Memory B cell (primary cell): ENCODE data around the gene NAPA.

Experiments used
- ATAC-seq: fragments of 150-1000 bp; cut with Tn5 transposase; 2 replicates; pipeline ENCODE4 v1.10.0; 2021; ENCODE audit warnings: low read depth, mild to moderate bottlenecking, moderate library complexity
- DNase-seq, 2 donors: peaks; one replicate each; pipeline ENCODE4 v3.0.0; 2022; ENCODE audit warnings: low spot score in 2 of 2
- H3K27ac Mint-ChIP-seq: one replicate; pipeline ENCODE4 v1.8.0; 2022; ENCODE audit warnings: mild to moderate bottlenecking, moderate library complexity, mixed read lengths
- H3K27me3 Mint-ChIP-seq: one replicate; pipeline ENCODE4 v1.8.0; 2022; ENCODE audit warnings: mixed read lengths
- H3K36me3 Mint-ChIP-seq: one replicate; pipeline ENCODE4 v1.8.0; 2022; ENCODE audit warnings: mild to moderate bottlenecking, mixed read lengths
- H3K4me1 Mint-ChIP-seq: one replicate; pipeline ENCODE4 v1.8.0; 2022; ENCODE audit warnings: mixed read lengths
- H3K4me3 Mint-ChIP-seq: one replicate; pipeline ENCODE4 v1.8.0; 2022; ENCODE audit warnings: mild to moderate bottlenecking, moderate library complexity, mixed read lengths
- H3K9me3 Mint-ChIP-seq: one replicate; pipeline ENCODE4 v1.8.0; 2022; ENCODE audit warnings: mixed read lengths

Gene NAPA

DNA sequence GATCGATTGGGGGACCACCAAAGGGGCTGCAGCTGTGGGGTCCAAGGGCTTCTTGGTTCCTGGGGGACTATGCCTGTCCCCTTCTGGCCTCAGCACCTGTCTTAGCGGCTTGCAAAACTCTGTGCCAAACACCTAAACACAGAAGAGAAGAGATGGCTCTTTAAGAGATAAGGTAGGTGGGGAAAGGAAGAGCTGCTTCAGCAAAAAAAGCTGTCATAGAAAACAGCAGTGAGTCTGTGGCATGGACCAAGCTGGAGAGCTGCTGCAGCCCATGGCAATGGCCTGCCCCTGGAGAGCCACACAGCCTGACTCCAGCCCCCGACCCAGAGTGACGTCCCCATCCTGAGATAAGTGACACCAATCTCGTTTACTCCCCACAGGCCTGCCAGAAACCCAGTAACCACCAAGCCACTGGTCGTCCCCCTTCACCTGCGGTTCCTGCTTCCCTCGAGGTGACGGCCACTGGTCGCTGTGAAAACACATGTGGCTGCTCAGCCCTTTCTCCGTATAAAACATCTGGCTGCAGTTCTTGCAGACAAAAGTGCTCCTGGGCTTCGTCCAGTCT lies 25.0 kb upstream of the NAPA start:
- no peak for DNase-seq
- H3K4me3 Mint-ChIP-seq, result no peak overlapping the region
- H3K4me1 Mint-ChIP-seq, result no peaks in the 10 kb centered on the region
- H3K27me3 Mint-ChIP-seq, result peaks cover 19% of the 10 kb centered on the region
- no peak for ATAC-seq
- no peaks in the 10 kb centered on the region for H3K9me3 Mint-ChIP-seq
- H3K36me3 Mint-ChIP-seq, result no peaks in the 10 kb centered on the region
- H3K27ac Mint-ChIP-seq, result no peak overlapping the region

DNA sequence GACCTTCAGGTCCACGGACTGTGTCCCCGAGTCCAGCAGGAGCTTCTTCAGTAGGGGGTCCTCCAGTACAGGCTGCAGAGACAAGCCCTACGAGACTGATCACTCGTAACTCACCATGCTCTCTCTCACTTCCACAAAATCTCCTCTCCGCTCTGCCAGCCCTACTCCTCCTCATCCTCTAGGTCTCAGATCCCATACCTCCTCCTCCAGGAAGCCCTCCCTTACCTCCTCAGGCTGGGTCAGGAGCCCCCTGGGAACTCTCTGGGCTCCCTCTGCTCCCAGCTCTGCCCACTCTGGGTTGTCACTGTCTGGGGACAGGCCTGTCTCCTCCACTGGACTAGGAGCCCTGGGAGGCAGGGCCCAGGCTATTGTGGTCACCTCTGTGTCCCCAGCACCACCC lies 23.9 kb upstream of the NAPA start:
- H3K27me3 Mint-ChIP-seq, result peaks cover 16% of the 10 kb centered on the region
- H3K4me3 Mint-ChIP-seq, result no peak overlapping the region
- H3K9me3 Mint-ChIP-seq, result no peaks in the 10 kb centered on the region
- no peaks in the 10 kb centered on the region for H3K36me3 Mint-ChIP-seq
- no peaks in the 10 kb centered on the region for H3K4me1 Mint-ChIP-seq
- DNase-seq (no peak), ATAC-seq (no peak)
- H3K27ac Mint-ChIP-seq, result no peak overlapping the region

GRCh38 chr19:47537493-47537892 lies 22.6 kb upstream of the NAPA start:
- no peaks in the 10 kb centered on the region for H3K36me3 Mint-ChIP-seq
- no peak overlapping the region for H3K4me3 Mint-ChIP-seq
- H3K27me3 Mint-ChIP-seq, result peaks cover 14% of the 10 kb centered on the region
- H3K9me3 Mint-ChIP-seq, result no peaks in the 10 kb centered on the region
- DNase-seq, result no peak
- no peak for ATAC-seq
- H3K27ac Mint-ChIP-seq, result no peak overlapping the region
- H3K4me1 Mint-ChIP-seq, result no peaks in the 10 kb centered on the region

DNA sequence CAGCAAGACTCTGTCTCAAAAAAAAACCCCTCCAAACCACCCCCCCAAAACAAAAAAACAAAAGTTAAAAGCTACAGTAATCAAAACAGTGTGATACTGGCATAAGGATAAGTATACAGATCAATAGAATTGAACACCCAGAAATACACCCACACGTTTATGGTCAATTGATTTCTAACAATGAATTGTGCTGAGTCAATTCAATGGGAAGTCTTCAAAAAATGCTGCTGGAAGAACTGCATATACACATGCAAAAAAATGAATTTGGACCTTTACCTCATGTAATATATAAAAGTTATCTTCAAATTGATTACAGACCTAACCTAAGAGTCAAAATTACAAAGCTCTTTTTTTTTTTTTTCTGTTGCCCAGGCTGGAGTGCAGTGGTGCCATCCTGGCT lies 19.8 kb upstream of the NAPA start:
- Mint-ChIP-seq H3K4me1 (no peaks in the 10 kb centered on the region), H3K4me3 (no peak overlapping the region), H3K9me3 (no peaks in the 10 kb centered on the region), H3K27ac (no peak overlapping the region), H3K36me3 (no peaks in the 10 kb centered on the region), H3K27me3 (peaks cover 8% of the 10 kb centered on the region)
- ATAC-seq (no peak), DNase-seq (no peak)

DNA sequence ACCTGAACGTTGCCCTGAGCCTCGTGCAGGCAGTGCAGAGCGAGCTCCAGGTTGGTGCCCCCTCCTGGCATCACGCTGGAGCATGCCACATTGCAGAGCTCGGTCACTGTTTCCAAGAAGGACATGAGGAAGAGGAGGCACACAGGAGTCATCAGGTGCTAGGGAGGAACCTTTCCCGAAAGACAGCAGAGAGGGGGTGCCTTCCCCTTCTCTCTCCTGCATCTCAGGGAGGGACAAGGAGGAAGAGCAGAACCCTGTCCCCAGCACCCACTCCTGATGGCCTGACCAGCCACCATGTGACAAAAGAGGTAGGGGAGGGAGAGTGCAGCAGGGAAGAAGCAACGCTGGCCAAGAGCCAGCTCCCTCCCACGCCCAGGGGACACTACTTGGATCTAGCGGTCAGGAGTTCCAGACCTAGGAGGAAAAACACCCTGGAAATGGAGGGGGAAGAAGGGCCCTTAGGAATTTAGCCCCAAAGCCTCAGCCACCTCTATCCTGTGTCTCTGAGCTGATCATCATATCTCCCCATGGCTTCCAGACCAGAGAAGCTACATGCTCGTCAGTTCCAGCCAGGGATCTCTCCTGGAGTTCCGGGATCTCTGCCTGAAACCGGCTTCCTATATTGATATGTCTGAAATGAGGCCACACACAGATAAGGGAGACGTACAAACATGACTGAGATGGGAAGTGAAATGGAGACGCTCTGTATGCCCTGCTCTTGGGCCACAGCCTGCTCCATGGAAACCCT lies 17.0 kb upstream of the NAPA start:
- Mint-ChIP-seq H3K27me3 (peaks cover 4% of the 10 kb centered on the region), H3K4me3 (no peak overlapping the region), H3K9me3 (no peaks in the 10 kb centered on the region), H3K27ac (no peak overlapping the region), H3K36me3 (no peaks in the 10 kb centered on the region), H3K4me1 (no peaks in the 10 kb centered on the region)
- ATAC-seq (no peak), DNase-seq (no peak)

DNA sequence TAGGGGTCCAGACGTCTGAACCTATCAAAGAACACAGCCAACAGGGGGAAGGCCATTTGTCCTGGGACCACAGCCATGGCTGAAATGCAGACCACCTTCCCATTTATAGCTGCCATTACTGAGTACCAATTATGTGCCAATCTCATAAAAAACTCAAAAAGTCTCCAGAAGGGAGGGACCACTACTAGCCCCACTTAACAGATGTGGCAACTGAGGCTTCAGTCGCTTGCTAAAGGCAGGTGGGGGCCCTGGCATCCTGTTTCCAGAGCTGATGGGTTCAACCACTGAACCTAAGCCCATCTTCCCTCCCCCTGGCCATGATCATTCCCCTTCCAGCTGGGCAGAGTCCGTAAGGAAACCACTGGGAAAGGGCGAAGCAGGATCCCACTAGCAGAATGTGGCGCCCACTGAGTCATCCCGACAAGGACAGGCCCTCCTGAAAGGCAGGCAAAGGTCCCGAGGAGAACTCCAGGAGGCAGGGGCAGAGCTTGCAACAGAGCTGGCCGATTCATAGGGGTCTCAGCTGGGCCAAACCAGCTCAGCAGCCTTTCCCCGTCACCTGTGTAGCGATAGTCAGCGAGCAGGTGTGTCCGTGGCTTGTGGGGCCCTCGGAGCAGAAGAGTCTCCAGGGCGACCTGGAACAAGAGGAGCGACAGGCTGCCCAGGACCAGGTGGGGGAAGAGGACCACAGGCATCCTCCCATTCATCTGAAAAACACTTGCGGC lies 14.3 kb upstream of the NAPA start:
- Mint-ChIP-seq H3K36me3 (no peaks in the 10 kb centered on the region), H3K27ac (no peak overlapping the region), H3K9me3 (no peaks in the 10 kb centered on the region), H3K4me3 (no peak overlapping the region), H3K4me1 (no peaks in the 10 kb centered on the region), H3K27me3 (peaks cover 8% of the 10 kb centered on the region)
- ATAC-seq, result no peak
- no peak for DNase-seq

DNA sequence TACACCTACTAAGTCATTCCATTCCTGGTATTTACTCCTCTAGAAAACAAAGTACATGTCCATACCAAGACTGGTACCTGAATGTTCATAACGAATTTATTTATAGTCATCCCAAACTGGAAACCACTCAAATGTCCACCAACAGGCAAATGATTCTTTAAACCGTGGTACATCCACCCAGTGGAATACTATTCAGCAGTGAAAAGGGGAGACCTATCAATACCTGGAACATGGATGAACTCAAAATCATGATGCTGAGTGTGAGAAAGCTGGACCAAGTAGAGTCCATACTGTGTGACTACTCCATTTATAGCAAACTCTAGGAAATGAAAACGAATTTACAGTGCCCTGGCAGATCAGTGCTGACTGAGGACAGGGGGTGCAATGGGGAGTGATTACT lies 11.9 kb upstream of the NAPA start:
- no peak overlapping the region for H3K27ac Mint-ChIP-seq
- H3K36me3 Mint-ChIP-seq, result no peaks in the 10 kb centered on the region
- H3K4me1 Mint-ChIP-seq, result no peaks in the 10 kb centered on the region
- H3K4me3 Mint-ChIP-seq, result no peak overlapping the region
- ATAC-seq, result no peak
- H3K27me3 Mint-ChIP-seq, result peaks cover 18% of the 10 kb centered on the region
- no peaks in the 10 kb centered on the region for H3K9me3 Mint-ChIP-seq
- no peak for DNase-seq

DNA sequence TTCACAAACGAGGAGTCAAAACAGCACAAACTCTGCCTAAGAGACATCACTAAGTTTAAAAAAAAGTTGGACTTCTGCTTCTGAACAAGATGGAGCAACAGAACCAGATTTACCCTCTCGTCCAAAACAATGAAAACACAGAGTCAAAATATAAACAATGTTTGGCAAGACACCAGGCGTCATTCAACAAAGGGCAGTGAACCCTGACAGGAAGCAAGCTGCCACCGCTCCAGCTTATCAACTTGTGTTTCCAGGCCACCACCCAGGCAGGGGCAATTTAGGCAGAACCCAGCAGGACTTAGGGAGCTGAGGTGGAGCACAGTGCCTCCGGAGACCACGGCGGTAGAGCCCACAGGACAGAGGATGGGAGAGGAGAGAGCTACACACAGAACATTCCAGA lies 8.6 kb upstream of the NAPA start:
- DNase-seq, result no peak
- no peak for ATAC-seq
- Mint-ChIP-seq H3K27me3 (peaks cover 26% of the 10 kb centered on the region), H3K9me3 (no peaks in the 10 kb centered on the region), H3K36me3 (no peaks in the 10 kb centered on the region), H3K27ac (no peak overlapping the region), H3K4me3 (no peak overlapping the region), H3K4me1 (peaks cover 5% of the 10 kb centered on the region)

GRCh38 chr19:47521473-47522180 lies 6.8 kb upstream of the NAPA start:
- Mint-ChIP-seq H3K4me1 (peaks cover 12% of the 10 kb centered on the region), H3K27ac (no peak overlapping the region), H3K27me3 (peaks cover 20% of the 10 kb centered on the region), H3K36me3 (no peaks in the 10 kb centered on the region), H3K4me3 (no peak overlapping the region), H3K9me3 (no peaks in the 10 kb centered on the region)
- DNase-seq, result no peak
- no peak for ATAC-seq

GRCh38 chr19:47520839-47521238 lies 6.0 kb upstream of the NAPA start:
- Mint-ChIP-seq H3K27ac (no peak overlapping the region), H3K4me1 (peaks cover 14% of the 10 kb centered on the region), H3K36me3 (no peaks in the 10 kb centered on the region), H3K9me3 (no peaks in the 10 kb centered on the region), H3K4me3 (no peak overlapping the region), H3K27me3 (peaks cover 17% of the 10 kb centered on the region)
- ATAC-seq, result no peak
- DNase-seq, result no peak

GRCh38 chr19:47520343-47520806 lies 5.5 kb upstream of the NAPA start:
- Mint-ChIP-seq H3K9me3 (no peaks in the 10 kb centered on the region), H3K4me1 (peaks cover 14% of the 10 kb centered on the region), H3K36me3 (no peaks in the 10 kb centered on the region), H3K27me3 (peaks cover 17% of the 10 kb centered on the region), H3K4me3 (no peak overlapping the region), H3K27ac (no peak overlapping the region)
- ATAC-seq (no peak), DNase-seq (no peak)

- no peak for ATAC-seq
- no peak for DNase-seq
- H3K4me3 Mint-ChIP-seq, result no peak overlapping the region
- H3K4me1 Mint-ChIP-seq, result peaks cover 24% of the 10 kb centered on the region
- H3K9me3 Mint-ChIP-seq, result no peaks in the 10 kb centered on the region
- H3K36me3 Mint-ChIP-seq, result no peaks in the 10 kb centered on the region
- no peak overlapping the region for H3K27ac Mint-ChIP-seq
- H3K27me3 Mint-ChIP-seq, result peaks cover 14% of the 10 kb centered on the region
Observed at GRCh38 chr19:47518854-47519253, 4.0 kb upstream of the NAPA start.

DNA sequence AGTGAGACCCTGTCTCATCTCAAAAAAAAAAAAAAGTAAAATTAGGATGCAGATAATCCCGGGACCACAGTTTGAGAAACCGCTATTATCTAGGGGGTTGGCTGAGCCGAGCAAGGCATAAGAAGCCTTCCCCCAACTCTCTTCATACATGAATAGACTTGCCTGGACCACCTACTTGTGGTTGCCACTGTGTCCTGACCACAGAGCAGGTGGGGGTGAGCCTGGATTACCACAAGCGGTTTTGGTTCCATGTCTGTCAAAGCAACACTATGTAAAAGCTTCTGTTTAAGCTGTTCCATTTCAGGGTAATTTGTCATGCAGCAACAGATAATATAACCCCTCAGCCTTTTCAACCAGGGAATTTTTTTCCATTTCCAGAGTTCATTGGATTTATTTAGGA lies 3.3 kb upstream of the NAPA start:
- peak overlapping the region; percentile 53 for H3K27ac Mint-ChIP-seq
- H3K36me3 Mint-ChIP-seq, result peaks cover under 1% of the 10 kb centered on the region
- H3K27me3 Mint-ChIP-seq, result peaks cover 8% of the 10 kb centered on the region
- ATAC-seq (peak; percentile 12), DNase-seq (peak in 1 of 2 donors; percentile 47)
- H3K9me3 Mint-ChIP-seq, result no peaks in the 10 kb centered on the region
- no peak overlapping the region for H3K4me3 Mint-ChIP-seq
- H3K4me1 Mint-ChIP-seq, result peaks cover 29% of the 10 kb centered on the region
